ENCODE data around the gene EIF2B1.
"Not testable (repeated sequence)": the region's sequence is repeated elsewhere in the genome, so short reads cannot be mapped to it uniquely, and the experiment has no call there.

Gene EIF2B1

GRCh38 chr12:123617144-123617543, 16.3 kb downstream of the EIF2B1 start:
- DNase-seq = no peak

GRCh38 chr12:123614531-123614930, 19.0 kb downstream of the EIF2B1 start:
- DNase-seq = no peak

GRCh38 chr12:123614110-123614509, 19.4 kb downstream of the EIF2B1 start:
- no peak for DNase-seq

GRCh38 chr12:123608182-123608581, 25.3 kb downstream of the EIF2B1 start:
- DNase-seq = no peak

DNA sequence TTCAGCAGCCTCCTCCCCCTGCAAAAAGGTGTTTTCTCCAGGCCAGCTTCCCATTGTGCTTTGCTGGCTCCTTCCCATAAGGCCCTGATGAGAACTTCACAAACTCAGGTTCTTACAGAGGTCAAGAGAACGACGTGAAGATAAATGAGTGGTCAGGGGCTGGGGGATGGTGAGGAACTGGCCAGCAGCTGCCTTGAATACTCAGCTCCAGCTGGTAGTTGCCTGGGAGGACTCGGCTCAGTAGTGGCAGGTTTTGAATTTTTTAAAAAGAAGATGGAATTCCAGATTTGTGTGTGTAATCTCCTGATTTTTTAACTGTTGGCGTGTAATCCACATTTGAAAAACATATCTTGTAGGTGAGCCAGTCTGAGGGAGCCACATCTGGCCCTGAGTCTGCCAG, 25.7 kb downstream of the EIF2B1 start:
- no peak for DNase-seq

- not testable (repeated sequence) for DNase-seq
Measured at GRCh38 chr12:123603495-123603894, 30.0 kb downstream of the EIF2B1 start.

- peak; percentile 65 for DNase-seq
Measured at GRCh38 chr12:123602651-123603195, 30.8 kb downstream of the EIF2B1 start.

DNA sequence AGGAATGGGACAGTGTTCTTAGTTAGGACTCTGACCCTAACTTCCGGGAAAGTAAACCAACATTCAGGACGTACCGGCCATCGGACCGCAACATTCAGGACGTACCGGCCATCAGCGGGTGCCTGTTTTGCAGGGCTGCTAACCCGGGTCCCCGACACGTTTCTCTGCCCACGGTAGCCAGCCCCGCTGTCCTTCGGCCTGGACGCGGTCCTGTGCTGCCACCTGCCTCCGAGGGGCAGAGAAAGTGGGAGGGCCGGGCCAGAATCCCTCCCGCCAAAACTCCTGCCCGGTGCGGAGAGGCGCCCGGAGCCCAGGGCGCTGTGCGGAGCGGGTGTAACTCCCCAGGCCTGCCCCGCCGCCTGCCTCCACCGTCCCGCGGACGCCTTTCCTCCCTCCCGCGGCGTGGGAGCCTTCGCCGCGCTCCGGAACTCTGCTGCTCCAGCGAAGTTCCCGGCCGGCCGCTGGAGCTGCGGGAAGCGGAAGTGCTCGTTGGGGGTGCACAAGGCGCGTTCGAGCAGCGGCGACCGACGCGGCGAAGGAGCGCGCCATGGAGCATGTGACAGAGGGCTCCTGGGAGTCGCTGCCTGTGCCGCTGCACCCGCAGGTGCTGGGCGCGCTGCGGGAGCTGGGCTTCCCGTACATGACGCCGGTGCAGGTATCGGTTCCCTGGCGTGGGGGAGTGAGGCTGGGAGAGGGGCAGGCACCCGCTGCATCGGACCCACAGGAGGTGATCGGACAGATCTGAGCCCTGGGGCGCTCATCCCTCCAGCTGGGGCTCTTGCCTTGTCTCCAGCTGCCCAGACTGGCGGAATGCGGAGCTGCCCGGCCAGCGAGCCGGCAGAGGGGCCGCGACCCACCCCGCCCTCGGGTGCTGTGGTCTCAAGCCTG, 31.6 kb downstream of the EIF2B1 start, which contains the start of gene DDX55:
Gene DDX55 (plus strand): TSS at position 498 of the 888 bp plus-strand sequence. CDS start 50 bp downstream, at position 548.
- peak; percentile 94 for DNase-seq

GRCh38 chr12:123599721-123600120, 33.8 kb downstream of the EIF2B1 start:
- no peak for DNase-seq

GRCh38 chr12:123599310-123599709, 34.2 kb downstream of the EIF2B1 start:
- DNase-seq = no peak

DNA sequence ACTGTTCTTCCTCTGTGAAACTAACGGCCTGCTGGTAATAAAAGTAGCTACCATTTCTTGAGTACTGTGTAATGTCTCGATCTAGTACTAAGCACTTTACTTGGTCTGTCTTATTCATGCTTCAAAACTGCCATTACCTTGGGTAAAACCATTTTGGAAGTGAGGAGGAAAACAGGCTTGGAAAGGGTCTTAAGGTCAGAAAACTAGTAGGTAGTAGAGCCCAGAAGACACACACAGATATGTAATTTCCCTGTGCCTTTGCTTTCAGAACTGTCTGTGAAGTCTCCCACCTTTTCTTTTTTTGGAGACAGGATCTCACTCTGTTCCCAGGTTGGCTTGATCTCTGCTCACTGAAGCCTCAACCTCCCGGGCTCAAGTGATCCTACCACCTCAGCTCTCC, 35.0 kb downstream of the EIF2B1 start:
- no peak for DNase-seq

DNA sequence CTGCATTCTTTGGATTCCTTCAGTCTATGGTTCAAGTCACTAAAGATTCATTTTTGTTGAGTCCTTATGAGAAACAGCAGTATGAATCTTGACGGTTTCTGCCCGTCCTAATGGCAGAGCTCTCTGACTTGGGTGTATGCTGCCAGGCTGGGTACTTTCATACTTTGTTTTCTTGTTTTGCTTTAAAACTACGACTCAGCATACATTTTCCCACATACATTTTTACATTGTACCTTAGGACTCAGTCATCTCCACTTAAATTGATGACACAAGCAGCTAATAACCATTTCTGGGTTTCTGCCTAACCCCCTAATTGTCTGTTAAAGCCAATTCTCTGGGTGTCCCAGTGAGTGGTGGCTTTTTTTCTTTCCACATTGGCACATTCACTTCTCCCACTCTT, 36.4 kb downstream of the EIF2B1 start:
- no peak for DNase-seq

DNA sequence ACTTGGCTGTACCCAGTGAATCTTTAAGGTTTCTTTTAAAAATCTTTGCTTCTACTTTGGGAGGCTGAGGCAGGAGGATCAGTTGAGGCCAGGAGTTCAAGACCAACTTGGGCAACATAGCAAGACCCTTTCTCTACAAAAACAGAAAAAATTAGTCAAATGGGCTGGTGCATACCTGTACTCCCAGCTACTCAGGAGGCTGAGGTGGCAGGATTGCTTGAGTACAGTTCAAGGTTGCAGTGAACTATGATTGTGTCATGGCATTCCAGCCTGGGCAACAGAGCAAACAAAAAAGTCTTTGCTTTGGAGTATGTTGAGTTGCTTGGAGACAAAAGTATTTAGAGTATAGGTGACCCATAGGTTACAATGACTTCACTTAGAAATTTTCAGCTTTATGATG, 37.8 kb downstream of the EIF2B1 start:
- no peak for DNase-seq

DNA sequence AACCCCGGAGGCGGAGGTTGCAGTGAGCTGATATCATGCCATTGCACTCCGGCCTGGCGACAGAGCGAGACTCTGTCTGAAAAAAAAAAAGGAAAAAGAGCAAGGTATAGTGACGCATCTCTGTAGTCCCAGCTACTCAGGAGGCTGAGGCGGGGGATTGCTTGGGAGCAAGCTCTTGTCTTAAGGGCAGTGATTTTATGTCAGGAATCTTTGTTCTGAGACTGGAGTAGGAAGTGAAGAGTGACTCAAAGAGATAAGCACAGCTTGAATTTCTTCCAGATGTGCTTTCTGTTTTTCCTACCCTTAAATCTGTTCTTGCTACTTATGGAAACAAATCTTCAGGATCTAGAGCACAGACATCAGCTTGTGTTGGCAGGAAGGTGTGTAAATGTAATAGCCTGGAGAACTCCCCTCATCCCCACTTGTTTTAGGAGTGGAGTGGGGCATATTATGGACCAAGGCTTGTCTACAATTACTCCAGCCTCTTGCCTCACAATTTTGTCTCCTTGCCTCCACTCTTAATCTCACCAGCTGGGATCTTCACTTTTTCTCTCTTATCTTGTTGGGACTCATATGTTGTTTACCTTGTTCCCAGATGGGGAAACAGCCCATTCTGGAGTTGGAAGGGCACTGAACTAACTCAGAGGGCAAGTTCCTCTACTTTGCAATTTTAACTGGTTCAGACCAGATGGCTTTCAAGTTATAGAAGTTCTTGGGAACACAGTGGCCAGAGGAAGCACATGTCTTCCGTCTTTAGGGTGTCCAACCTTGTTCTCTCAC, 41.6 kb downstream of the EIF2B1 start:
- DNase-seq = no peak

GRCh38 chr12:123580772-123581171, 52.7 kb downstream of the EIF2B1 start:
- DNase-seq = no peak

DNA sequence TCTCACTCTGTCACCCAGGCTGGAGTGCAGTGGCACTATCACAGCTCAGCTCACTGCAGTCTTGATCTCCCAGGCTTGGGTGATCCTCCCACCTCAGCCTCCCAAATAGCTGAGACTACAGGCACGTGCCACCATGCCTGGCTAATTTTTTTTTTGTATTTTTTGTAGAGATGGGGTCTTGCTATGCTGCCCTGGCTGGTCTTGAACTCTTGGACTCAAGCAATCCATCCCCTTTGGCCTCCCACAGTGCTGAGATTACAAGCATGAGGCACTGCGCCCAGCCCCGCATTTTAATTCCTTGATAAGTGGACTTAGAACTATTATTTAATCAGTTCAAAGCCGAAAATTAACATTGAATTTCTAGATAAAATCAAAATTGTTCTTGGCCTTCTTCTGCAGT, 54.7 kb downstream of the EIF2B1 start:
- not testable (repeated sequence) for DNase-seq

DNA sequence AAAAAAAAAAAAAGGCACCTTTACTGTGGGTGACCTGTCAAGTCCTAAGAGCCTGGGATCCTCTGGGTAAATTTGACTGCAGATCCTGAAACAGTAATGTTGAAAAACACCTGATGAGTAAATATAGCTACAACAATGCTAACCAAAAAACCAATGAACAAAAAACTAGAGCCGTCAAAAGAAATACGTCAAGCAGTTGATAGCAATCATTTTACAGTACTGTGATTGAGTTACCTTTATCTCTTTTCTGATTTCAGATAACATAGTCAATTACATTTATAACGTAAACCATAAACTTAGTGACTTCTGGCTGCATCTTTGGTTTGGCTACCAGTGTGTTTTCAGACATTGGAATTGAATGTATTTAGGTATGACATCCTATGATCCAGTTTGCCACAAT, 55.2 kb downstream of the EIF2B1 start:
- DNase-seq = no peak

DNA sequence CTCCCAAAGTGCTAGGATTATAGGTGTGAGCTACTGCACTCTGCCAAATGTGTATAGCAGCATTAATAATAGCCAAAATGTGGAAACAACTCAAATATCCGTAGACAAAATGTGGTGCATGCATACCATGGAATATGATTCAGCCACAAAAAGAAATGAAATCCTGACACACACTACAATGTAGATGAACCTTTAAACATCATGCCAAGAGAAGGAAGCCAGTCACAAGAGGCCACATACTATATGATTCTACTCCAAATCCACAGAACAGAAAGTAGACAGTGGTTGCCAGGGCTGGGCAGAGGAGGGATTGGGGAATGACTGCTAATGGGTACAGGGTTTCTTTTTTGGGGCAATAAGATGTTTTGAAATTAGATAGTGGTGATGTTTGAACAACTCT, 56.9 kb downstream of the EIF2B1 start:
- no peak for DNase-seq

- no peak for DNase-seq
Measured at GRCh38 chr12:123573870-123574269, 59.6 kb downstream of the EIF2B1 start.

GRCh38 chr12:123572391-123572790, 61.1 kb downstream of the EIF2B1 start:
- no peak for DNase-seq

DNA sequence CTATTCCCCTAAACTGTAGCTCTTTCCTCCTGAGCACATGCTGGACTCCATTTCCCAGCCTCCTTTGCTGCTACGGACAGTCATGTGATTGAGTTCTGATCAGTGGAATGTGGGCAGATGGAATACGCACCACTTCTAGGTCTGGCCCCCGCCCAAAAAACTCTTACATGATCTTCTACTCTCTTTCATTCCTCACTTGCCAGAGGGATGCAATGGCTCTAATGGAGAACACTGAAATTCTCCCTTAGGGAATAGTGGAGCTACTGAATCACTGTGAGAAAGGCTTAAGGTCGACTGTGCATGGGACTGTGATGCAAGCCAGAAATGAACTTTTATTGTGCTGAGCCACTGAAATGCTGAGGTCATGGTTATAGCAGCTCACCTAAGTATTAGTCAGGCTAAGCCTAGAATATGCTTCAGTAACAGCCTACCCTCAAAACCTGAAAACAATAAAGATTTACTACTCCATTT, 62.1 kb downstream of the EIF2B1 start:
- peak; percentile 24 for DNase-seq
